ENCODE results near the gene HOXB4.

DNA sequence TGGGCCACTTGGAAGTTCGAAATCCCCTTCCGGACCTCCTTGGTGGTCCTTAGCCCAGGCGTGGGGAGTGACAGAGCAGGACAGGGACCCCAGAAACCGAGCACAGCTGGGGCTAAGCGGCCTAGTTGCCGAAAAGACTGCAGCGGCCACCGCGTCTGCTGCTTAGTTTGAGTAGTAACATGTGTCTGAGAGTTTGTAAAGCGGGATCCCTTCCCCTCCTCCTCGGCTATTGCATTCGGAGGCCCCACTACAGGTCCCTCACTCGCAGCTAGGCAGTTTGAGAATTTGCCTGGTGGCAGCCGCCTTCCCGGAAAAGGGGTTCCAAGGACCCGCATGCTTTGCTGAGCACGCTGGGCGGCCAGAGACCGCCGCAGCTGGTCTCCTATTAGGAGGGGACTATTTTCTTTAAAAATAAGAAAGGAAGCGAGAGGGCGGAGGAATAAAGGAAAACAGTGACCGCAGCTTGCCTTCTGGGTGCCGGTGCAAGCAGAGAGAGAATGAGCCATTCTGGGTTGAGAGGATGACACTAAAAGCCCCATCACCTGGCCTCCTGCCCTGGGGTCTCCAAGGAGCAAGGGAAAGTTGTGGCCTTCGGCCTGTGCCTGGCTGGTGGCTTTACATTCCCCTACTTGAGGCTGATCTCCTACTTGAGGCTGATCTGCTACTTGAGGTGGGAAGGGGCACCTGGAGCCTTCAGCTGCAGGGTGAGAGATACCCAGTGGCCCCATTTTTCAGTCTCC, 16.6 kb upstream of the HOXB4 start:
- TF ChIP-seq, protein P1, sequence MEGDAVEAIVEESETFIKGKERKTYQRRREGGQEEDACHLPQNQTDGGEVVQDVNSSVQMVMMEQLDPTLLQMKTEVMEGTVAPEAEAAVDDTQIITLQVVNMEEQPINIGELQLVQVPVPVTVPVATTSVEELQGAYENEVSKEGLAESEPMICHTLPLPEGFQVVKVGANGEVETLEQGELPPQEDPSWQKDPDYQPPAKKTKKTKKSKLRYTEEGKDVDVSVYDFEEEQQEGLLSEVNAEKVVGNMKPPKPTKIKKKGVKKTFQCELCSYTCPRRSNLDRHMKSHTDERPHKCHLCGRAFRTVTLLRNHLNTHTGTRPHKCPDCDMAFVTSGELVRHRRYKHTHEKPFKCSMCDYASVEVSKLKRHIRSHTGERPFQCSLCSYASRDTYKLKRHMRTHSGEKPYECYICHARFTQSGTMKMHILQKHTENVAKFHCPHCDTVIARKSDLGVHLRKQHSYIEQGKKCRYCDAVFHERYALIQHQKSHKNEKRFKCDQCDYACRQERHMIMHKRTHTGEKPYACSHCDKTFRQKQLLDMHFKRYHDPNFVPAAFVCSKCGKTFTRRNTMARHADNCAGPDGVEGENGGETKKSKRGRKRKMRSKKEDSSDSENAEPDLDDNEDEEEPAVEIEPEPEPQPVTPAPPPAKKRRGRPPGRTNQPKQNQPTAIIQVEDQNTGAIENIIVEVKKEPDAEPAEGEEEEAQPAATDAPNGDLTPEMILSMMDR (IDR thresholded peaks at IDR 0.05), result no peak
- no peak for TF ChIP-seq POLR2A (IDR thresholded peaks at IDR 0.05)
